Measurements from ENCODE around the gene ATP8A2.
A peak's percentile ranks its signal among the peaks of the same experiment; 100 is the strongest.

The ATP8A2 gene

DNA sequence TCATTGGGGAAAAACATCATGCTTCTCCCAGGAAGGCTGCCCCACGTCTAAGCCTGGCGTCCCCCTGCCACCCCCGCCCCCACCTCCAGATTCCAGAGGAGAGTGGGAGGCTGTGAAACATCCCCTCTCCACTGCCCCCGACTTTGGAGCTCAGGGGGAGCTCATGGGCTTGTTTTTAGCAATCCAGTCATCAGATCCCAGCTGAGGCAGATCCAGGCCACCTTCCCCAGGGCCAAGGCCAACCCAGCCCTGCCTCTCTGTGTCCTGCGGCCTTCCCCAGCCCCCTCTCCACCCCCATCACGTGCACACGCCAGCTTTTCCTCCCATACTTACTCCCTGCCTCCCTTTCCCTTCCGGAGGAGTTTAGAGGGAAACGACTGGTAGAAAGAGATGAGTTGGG, 641.2 kb downstream of the ATP8A2 start:
- no peak for DNase-seq (ENCODE audit: low spot score)

DNA sequence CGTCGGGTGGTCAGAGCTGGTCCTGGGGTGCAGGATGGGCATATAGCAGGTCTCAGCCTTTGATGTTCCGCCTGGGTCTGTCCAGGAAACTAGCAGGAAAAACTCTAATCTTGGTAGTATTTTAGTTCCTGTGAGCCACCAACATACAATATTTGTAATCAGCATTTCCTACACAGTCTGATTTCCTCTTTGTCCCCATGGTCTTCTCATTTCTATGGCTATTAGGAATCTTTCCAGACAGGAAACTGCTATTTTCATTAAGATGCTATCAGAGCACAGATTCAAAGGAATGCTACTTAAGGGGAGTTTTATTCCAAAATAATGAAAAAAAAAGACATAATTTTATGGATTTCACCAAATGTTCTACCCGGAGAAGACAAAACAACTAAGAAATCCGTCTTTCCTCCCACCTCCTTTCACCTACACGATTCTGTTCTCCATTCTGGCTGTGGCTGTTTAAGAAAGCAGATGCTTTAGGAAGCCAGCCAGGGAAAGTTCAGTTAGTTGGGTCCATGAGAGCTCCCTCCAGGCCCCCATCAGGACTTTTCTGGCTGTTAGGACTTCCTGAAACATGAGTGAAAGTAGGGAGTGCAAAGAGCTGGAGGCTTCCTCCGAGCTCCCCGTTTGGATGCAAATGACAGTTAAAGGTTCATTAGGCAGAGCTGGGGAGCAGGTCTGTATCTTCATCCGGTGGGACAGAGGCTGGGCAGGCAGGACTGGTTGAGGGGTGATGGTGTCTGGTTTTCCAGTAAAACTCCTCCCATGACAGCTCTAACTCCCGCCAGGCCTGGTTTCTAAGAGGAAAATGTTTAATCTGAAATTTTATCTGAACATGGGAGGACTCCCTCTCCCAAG, 643.7 kb downstream of the ATP8A2 start:
- no peak for DNase-seq (ENCODE audit: low spot score)

GRCh38 chr13:26016189-26016588, 644.4 kb downstream of the ATP8A2 start:
- no peak for DNase-seq (ENCODE audit: low spot score)

GRCh38 chr13:26017196-26017921, 645.6 kb downstream of the ATP8A2 start:
- no peak for DNase-seq (ENCODE audit: low spot score)

GRCh38 chr13:26017932-26018665, 646.3 kb downstream of the ATP8A2 start:
- no peak for DNase-seq (ENCODE audit: low spot score)

- no peak for DNase-seq (ENCODE audit: low spot score)
Measured at GRCh38 chr13:26019251-26019650, 647.5 kb downstream of the ATP8A2 start.

DNA sequence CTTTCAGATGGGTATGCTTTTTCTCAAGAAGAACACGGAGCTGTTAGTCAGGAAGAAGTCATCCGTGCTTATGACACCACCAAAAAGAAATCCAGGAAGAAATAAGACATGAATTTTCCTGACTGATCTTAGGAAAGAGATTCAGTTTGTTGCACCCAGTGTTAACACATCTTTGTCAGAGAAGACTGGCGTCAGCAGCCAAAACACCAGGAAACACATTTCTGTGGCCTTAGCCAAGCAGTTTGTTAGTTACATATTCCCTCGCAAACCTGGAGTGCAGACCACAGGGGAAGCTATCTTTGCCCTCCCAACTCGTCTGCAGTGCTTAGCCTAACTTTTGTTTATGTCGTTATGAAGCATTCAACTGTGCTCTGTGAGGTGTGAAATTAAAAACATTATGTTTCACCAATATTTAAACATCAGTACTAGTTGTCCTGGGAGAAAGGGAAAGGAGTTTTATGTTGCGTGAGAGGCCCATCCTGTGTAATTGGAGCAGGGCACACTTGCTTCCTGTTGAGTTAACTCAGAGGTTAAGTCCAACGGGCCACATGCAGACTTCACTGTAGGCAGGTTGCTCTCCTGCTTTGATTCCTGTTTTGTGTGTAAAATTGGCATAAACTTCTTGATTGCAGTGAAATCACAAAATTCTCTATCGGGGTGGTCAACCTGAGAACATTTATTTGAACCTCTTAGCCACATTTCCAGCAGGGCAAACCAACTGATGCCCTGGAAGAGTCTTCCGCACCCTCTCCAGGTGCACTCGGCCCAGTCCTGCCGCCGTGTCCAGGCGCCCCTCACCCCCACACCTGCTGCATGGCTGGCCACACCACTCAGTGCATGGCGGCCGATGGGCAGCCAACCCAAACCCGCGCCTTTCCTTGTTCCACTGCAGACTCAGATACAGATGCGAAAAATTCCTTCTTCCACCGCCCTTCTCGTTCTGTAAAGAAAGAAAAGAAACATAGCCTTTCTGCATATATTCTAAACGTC, 648.4 kb downstream of the ATP8A2 start:
- DNase-seq (ENCODE audit: low spot score) = no peak

DNA sequence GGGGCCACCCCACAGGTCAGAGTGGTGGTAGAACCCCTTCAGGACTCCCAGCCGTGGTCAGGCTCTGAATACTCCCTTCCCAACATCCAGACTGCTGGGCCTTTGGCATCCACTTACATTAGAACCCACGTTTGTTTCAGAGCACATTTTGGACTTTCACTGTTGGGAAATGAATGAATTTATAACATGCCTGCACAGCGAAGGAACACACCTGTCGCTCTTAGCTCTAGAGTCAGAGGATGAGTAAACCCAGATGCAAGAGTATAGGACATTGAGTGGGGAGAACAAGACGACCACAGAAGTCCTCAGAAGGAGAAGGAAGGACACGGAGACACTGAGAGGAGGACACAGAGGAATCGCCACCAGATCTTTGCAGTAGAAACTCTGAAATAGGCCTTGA, 649.1 kb downstream of the ATP8A2 start:
- no peak for DNase-seq (ENCODE audit: low spot score)

- DNase-seq (ENCODE audit: low spot score) = no peak
Measured at GRCh38 chr13:26021516-26021915, 649.7 kb downstream of the ATP8A2 start.

DNA sequence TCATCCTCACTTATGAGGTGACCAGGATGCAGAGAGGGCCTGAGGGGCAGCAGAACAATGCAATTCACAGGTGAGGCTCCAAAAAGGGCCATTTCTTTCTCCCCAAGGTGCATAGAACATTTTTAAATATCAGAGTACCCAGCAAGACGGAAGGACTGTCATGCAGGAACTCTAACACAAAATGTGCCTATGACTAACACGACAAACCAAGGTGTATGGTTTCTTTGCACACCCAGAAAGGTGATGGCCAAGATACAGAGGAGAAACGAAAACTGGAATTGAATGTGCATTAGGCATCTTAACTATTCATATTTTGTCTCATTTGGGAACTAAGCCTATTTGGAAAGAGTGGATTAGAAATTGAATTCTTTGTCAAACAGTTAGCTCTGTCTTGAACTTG, 650.2 kb downstream of the ATP8A2 start:
- DNase-seq (ENCODE audit: low spot score) = no peak

- no peak for DNase-seq (ENCODE audit: low spot score)
Measured at GRCh38 chr13:26022538-26023292, 650.9 kb downstream of the ATP8A2 start.

DNA sequence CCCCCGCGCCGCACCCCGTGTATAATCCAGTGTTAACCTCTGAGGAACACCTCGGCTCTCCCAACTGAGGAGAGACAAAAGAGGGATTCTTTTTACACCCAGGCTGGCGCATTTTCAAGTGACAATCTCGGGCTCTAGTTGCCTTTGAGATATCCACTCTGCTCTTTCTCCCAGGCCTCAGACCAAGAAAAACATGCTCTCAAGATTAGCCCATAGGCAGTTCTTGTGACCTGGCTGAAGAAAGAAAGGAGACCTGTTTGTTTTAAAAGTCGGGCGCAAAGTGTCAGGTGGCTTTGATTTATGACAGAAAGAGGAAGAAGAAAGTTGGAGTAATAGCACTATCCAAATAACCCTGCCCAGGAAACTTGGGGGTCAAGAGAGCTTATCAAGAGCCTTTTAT, 652.8 kb downstream of the ATP8A2 start:
- no peak for DNase-seq (ENCODE audit: low spot score)

GRCh38 chr13:26025196-26025595, 653.4 kb downstream of the ATP8A2 start:
- no peak for DNase-seq (ENCODE audit: low spot score)

DNA sequence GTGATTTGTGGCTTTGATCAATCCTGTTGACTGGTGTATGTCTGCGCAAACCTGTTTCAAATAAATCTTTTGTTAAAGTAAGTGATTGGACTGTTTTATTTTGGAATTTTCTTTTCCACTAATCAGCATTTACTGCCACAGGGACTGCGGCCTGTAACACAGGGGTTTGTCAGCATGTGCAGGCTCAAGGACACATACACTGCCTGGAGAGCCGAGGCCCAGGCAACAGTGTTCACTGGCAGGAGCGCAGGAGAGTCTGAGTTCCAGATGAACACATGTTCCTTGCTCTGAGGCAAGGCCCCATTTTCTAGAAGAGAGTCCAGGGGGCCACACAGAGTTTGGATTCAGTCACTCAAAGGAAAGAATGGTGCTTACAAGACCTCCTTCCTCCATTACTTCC, 654.0 kb downstream of the ATP8A2 start:
- DNase-seq (ENCODE audit: low spot score) = no peak

GRCh38 chr13:26026211-26026610, 654.4 kb downstream of the ATP8A2 start:
- DNase-seq (ENCODE audit: low spot score) = no peak

GRCh38 chr13:26029581-26030136, 657.9 kb downstream of the ATP8A2 start:
- no peak for DNase-seq (ENCODE audit: low spot score)

DNA sequence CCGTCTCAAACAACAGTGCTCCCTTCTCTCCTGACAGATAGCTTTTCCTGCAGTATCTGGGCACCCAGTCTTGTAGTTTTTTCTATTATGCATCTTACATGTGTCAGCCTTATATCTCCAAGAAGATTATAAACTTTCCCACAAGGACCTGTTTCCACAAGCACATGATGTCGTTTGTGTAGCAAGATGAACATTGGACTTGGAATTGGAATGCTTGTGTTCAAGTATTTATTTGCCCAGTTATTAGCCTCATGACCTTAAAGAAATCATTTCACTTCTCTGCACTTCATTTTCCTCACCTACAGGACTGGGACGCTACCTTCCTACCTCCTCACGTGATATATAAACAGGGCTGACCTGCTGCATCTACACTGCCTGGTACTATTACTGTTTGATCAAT, 658.6 kb downstream of the ATP8A2 start:
- no peak for DNase-seq (ENCODE audit: low spot score)

- no peak for DNase-seq (ENCODE audit: low spot score)
Measured at GRCh38 chr13:26034018-26034417, 662.2 kb downstream of the ATP8A2 start.

- no peak for DNase-seq (ENCODE audit: low spot score)
Measured at GRCh38 chr13:26036383-26036782, 664.6 kb downstream of the ATP8A2 start.

DNA sequence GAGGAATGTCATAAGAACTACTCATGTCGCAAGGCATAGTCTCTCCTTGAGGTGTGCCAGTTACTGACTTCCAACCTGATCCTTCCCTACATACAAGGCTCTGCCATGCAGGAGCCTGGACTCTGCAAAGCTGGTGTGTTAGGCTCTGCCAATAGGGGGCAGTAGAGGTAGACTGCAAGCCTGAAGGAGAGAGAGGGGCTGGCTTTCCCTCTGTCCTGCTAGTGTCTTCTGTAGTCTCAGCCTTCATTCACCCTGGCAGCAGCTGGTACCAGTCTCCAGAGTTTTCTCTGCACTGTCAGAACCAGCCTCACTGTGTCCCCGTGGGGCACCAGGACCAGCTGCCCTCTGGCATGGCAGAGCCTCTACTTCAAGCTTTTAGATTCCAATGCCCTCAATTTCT, 665.5 kb downstream of the ATP8A2 start:
- DNase-seq (ENCODE audit: low spot score) = peak; percentile 24

Measured in HuH-7 (cell line).